ENCODE data around the gene SEMA3E. TPM values are rescaled to one million over a fixed set of nuclear protein-coding genes. Genes with fewer than 3 reads are reported as not detected.

The SEMA3E gene
- total RNA-seq, 1 donor = 0.43 TPM

- no peak for DNase-seq (ENCODE audit: low read depth)
- no peak for TF ChIP-seq CTCF (IDR thresholded peaks at IDR 0.05; ENCODE audit: insufficient read depth, low read depth, low read length)
- no peak overlapping the region for H3K4me3 ChIP-seq (ENCODE audit: low read depth, low read length)
Observed at GRCh38 chr7:83509255-83510021, 139.5 kb downstream of the SEMA3E start.

GRCh38 chr7:83504330-83504729 lies 144.6 kb downstream of the SEMA3E start:
- no peak for DNase-seq (ENCODE audit: low read depth)
- TF ChIP-seq CTCF (IDR thresholded peaks at IDR 0.05; ENCODE audit: insufficient read depth, low read depth, low read length) = no peak
- no peak overlapping the region for H3K4me3 ChIP-seq (ENCODE audit: low read depth, low read length)

- DNase-seq (ENCODE audit: low read depth) = no peak
- no peak overlapping the region for H3K4me3 ChIP-seq (ENCODE audit: low read depth, low read length)
- TF ChIP-seq CTCF (IDR thresholded peaks at IDR 0.05; ENCODE audit: insufficient read depth, low read depth, low read length) = no peak
Observed at GRCh38 chr7:83502636-83503035, 146.3 kb downstream of the SEMA3E start.

GRCh38 chr7:83494683-83495082 lies 154.3 kb downstream of the SEMA3E start:
- no peak for DNase-seq (ENCODE audit: low read depth)
- TF ChIP-seq CTCF (IDR thresholded peaks at IDR 0.05; ENCODE audit: insufficient read depth, low read depth, low read length) = no peak
- no peak overlapping the region for H3K4me3 ChIP-seq (ENCODE audit: low read depth, low read length)

GRCh38 chr7:83492802-83493201 lies 156.1 kb downstream of the SEMA3E start:
- no peak overlapping the region for H3K4me3 ChIP-seq (ENCODE audit: low read depth, low read length)
- TF ChIP-seq CTCF (IDR thresholded peaks at IDR 0.05; ENCODE audit: insufficient read depth, low read depth, low read length) = no peak
- no peak for DNase-seq (ENCODE audit: low read depth)

GRCh38 chr7:83487801-83488200 lies 161.1 kb downstream of the SEMA3E start:
- TF ChIP-seq CTCF (IDR thresholded peaks at IDR 0.05; ENCODE audit: insufficient read depth, low read depth, low read length) = no peak
- H3K4me3 ChIP-seq (ENCODE audit: low read depth, low read length) = no peak overlapping the region
- no peak for DNase-seq (ENCODE audit: low read depth)

- no peak for TF ChIP-seq CTCF (IDR thresholded peaks at IDR 0.05; ENCODE audit: insufficient read depth, low read depth, low read length)
Observed at GRCh38 chr7:83486957-83487356, 162.0 kb downstream of the SEMA3E start.

More at GRCh38 chr7:83486957-83487356, 162.0 kb downstream of the SEMA3E start:
- DNase-seq (ENCODE audit: low read depth) = no peak
- H3K4me3 ChIP-seq (ENCODE audit: low read depth, low read length) = no peak overlapping the region
